ENCODE measurements around the gene KLF6. TPM values are rescaled to one million over a fixed set of nuclear protein-coding genes. Genes with fewer than 3 reads are reported as not detected.

KLF6 gene
- total RNA-seq, 1 donor from 2014 or later, result 99.1 TPM

DNA sequence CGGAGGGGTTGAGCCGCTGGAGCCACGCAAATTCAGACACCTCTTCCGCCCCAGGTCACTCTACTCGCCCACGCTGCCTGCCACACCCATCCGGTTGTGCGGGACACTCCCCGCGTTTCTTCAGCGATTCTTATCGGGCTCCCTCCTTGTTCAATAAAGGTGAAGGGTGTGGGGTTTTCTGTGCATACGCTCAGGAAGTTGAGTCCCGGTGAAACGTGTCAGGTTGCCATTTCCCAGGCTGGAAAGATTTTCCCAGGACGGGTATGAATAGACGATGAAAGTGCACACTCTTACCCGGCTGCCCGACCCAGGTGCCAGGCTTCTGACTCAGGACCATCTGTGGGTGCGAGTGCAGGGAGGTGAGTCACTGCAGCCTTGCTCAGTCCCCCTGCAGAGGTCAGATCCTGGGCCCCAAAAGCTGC, 22.0 kb downstream of the KLF6 start:
- Mint-ChIP-seq H3K27ac (no peak overlapping the region), H3K4me1 (peaks cover 17% of the 10 kb centered on the region), H3K27me3 (ENCODE audit: low read depth) (peaks cover 2% of the 10 kb centered on the region), H3K36me3 (no peaks in the 10 kb centered on the region), H3K9me3 (no peaks in the 10 kb centered on the region), H3K4me3 (no peak overlapping the region)
- TF ChIP-seq, protein P1, sequence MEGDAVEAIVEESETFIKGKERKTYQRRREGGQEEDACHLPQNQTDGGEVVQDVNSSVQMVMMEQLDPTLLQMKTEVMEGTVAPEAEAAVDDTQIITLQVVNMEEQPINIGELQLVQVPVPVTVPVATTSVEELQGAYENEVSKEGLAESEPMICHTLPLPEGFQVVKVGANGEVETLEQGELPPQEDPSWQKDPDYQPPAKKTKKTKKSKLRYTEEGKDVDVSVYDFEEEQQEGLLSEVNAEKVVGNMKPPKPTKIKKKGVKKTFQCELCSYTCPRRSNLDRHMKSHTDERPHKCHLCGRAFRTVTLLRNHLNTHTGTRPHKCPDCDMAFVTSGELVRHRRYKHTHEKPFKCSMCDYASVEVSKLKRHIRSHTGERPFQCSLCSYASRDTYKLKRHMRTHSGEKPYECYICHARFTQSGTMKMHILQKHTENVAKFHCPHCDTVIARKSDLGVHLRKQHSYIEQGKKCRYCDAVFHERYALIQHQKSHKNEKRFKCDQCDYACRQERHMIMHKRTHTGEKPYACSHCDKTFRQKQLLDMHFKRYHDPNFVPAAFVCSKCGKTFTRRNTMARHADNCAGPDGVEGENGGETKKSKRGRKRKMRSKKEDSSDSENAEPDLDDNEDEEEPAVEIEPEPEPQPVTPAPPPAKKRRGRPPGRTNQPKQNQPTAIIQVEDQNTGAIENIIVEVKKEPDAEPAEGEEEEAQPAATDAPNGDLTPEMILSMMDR (IDR thresholded peaks at IDR 0.05; ENCODE audit: unreplicated experiment), result no peak
- no peak for DNase-seq (ENCODE audit: low spot score in 2 of 2, unreplicated experiment in 2 of 2)

DNA sequence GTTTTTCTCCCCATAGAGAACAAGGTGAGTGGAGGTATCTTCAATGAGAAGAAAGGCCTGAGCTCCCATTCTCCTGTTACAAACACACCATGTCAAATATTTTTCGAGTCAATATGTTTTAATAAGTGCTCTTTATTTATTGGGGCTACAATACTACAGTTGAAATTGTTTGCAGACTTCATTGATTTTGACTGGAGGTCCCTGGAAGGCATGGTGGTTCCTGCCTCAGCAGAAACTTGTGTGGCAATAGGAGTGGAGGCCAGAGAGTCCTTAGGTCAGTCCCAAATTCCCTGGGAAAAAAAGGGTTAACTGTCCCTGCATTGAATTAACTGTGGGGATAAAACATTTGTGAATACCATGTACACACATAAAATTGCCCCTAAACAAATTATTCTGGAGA, 22.7 kb downstream of the KLF6 start:
- TF ChIP-seq, protein P1 (IDR thresholded peaks at IDR 0.05; ENCODE audit: unreplicated experiment), result no peak
- Mint-ChIP-seq H3K9me3 (no peaks in the 10 kb centered on the region), H3K36me3 (no peaks in the 10 kb centered on the region), H3K27me3 (ENCODE audit: low read depth) (peaks cover 2% of the 10 kb centered on the region), H3K4me1 (peaks cover 23% of the 10 kb centered on the region), H3K4me3 (no peak overlapping the region), H3K27ac (no peak overlapping the region)
- DNase-seq (ENCODE audit: low spot score in 2 of 2, unreplicated experiment in 2 of 2), result no peak

DNA sequence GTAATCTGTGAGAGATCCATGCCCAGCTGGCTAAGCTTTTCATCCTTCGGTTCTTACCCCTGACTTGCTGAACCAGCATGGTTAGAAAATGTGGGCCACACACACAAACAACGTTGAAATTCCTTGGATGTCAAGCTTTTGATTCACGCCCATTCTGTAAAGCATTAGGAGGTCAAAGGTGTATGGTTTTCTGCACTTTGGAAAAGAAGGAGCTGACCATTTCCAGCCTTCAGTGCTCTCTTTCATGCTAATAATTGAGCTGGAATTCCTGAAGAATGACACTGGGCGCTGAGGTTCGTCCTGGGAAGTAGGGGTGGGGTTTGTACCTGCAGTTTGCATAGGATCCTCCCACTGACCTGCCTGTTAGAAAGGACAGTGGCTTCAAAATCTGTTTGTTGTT, 23.1 kb downstream of the KLF6 start:
- peaks cover 2% of the 10 kb centered on the region for H3K27me3 Mint-ChIP-seq (ENCODE audit: low read depth)
- no peaks in the 10 kb centered on the region for H3K9me3 Mint-ChIP-seq
- no peak overlapping the region for H3K4me3 Mint-ChIP-seq
- H3K27ac Mint-ChIP-seq, result no peak overlapping the region
- TF ChIP-seq, protein P1 (IDR thresholded peaks at IDR 0.05; ENCODE audit: unreplicated experiment), result no peak
- no peak for DNase-seq (ENCODE audit: low spot score in 2 of 2, unreplicated experiment in 2 of 2)
- peaks cover 23% of the 10 kb centered on the region for H3K4me1 Mint-ChIP-seq
- no peaks in the 10 kb centered on the region for H3K36me3 Mint-ChIP-seq

DNA sequence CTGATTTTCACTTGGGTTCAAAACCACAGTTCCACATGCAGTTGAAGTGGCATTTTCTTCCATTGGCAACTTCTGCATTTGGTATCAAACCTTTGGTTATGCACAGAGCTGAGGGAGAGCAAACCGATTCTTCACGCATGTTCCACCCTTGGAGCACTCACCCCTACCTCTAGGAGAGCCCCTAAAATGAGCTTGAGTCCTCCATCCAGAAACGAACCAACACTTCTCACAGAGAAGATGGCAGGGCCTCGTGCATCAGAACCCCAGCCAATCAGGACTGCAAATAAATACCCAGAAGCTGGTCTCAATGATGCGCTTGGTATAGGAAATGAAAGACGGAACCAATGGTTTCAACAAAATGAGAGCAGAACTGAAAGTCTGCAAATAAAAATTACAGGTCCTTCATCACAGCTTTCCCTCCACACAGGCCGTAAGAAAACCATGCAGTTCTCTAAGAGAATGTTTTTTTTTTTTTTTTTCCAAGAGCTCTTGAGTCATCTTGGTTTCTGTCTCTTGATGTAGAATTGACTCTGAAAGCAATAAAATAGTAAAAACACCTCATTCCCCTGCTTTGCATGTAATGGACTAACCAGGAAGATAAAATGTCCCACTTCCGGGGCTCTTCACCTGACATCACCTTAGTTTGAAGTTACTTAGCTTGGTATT, 23.9 kb downstream of the KLF6 start:
- no peak overlapping the region for H3K27ac Mint-ChIP-seq
- no peaks in the 10 kb centered on the region for H3K9me3 Mint-ChIP-seq
- peaks cover 2% of the 10 kb centered on the region for H3K27me3 Mint-ChIP-seq (ENCODE audit: low read depth)
- TF ChIP-seq, protein P1 (IDR thresholded peaks at IDR 0.05; ENCODE audit: unreplicated experiment), result no peak
- DNase-seq (ENCODE audit: low spot score in 2 of 2, unreplicated experiment in 2 of 2), result no peak
- H3K4me3 Mint-ChIP-seq, result no peak overlapping the region
- no peaks in the 10 kb centered on the region for H3K36me3 Mint-ChIP-seq
- peaks cover 27% of the 10 kb centered on the region for H3K4me1 Mint-ChIP-seq

DNA sequence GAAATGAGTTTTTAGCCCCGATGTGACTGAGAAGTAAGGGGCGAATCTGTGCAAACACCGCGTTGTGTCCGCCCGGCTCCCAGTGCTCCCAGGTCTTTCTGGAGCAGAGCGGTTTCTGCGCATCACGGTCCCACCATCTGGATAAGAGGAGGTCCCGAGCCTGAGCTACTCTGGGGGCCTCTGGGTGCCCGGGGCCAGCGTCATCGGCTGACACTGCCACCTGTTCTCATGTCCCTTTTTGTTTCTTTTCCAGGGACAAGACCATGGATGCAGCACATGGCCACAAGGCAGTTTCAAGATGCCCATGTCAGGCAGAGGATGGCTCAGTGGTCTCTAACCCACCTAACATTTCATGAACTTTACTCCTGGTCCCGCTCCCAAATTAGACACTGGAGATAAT, 24.9 kb downstream of the KLF6 start:
- H3K4me1 Mint-ChIP-seq, result peaks cover 36% of the 10 kb centered on the region
- H3K9me3 Mint-ChIP-seq, result no peaks in the 10 kb centered on the region

More for the DNA sequence above, 24.9 kb downstream of the KLF6 start:
- TF ChIP-seq, protein P1 (IDR thresholded peaks at IDR 0.05; ENCODE audit: unreplicated experiment), result no peak
- Mint-ChIP-seq H3K27me3 (ENCODE audit: low read depth) (no peaks in the 10 kb centered on the region), H3K27ac (no peak overlapping the region), H3K36me3 (no peaks in the 10 kb centered on the region), H3K4me3 (no peak overlapping the region)
- no peak for DNase-seq (ENCODE audit: low spot score in 2 of 2, unreplicated experiment in 2 of 2)
